Nephron progenitor cell (in vitro differentiated cells): Measurements from ENCODE around the gene HOXC5.

Source experiments
- DNase-seq: peaks from one replicate; pipeline ENCODE4 v3.0.0; 2021
- H3K27ac Mint-ChIP-seq: 2 replicates; pipeline ENCODE4 v1.8.0; 2021; ENCODE audit warnings: mild to moderate bottlenecking, moderate library complexity, mixed read lengths
- H3K27me3 Mint-ChIP-seq: 2 replicates; pipeline ENCODE4 v1.8.0; 2021; ENCODE audit warnings: mild to moderate bottlenecking, low read depth, mixed read lengths; ENCODE audit not compliant: poor library complexity
- H3K36me3 Mint-ChIP-seq: 2 replicates; pipeline ENCODE4 v1.8.0; 2021; ENCODE audit warnings: low read depth, mixed read lengths
- H3K4me1 Mint-ChIP-seq: 2 replicates; pipeline ENCODE4 v1.8.0; 2021; ENCODE audit warnings: mixed read lengths
- H3K4me3 Mint-ChIP-seq: 2 replicates; pipeline ENCODE4 v1.8.0; 2021; ENCODE audit warnings: mild to moderate bottlenecking, moderate library complexity, mixed read lengths
- H3K9me3 Mint-ChIP-seq: 2 replicates; pipeline ENCODE4 v1.8.0; 2021; ENCODE audit warnings: mild to moderate bottlenecking, moderate library complexity, mixed read lengths
- CTCF ChIP-seq: fragments of 200-600 bp; sonication (generic); IDR thresholded peaks from 2 replicates; pipeline ENCODE4 v1.5.0; 2021; ENCODE audit warnings: antibody characterized with exemption

HOXC5 gene

GRCh38 chr12:53994264-53995001 is 38.4 kb upstream of the HOXC5 start:
- Mint-ChIP-seq H3K27ac (peak overlapping the region; percentile 99), H3K27me3 (peaks cover 22% of the 10 kb centered on the region), H3K36me3 (peaks cover 61% of the 10 kb centered on the region), H3K4me3 (peak overlapping the region; percentile 98), H3K9me3 (no peaks in the 10 kb centered on the region), H3K4me1 (peaks cover 53% of the 10 kb centered on the region)
- DNase-seq = peak; percentile 42
- no peak for TF ChIP-seq CTCF

GRCh38 chr12:53995002-53995377 is 37.9 kb upstream of the HOXC5 start:
- TF ChIP-seq CTCF = no peak
- H3K4me3 Mint-ChIP-seq = peak overlapping the region; percentile 98
- H3K36me3 Mint-ChIP-seq = peaks cover 60% of the 10 kb centered on the region
- H3K9me3 Mint-ChIP-seq = no peaks in the 10 kb centered on the region
- DNase-seq = no peak
- H3K27me3 Mint-ChIP-seq = peaks cover 22% of the 10 kb centered on the region
- H3K4me1 Mint-ChIP-seq = peaks cover 47% of the 10 kb centered on the region
- peak overlapping the region; percentile 99 for H3K27ac Mint-ChIP-seq

- Mint-ChIP-seq H3K27me3 (peaks cover 18% of the 10 kb centered on the region), H3K9me3 (no peaks in the 10 kb centered on the region), H3K4me1 (peaks cover 41% of the 10 kb centered on the region), H3K27ac (peak overlapping the region; percentile 99), H3K36me3 (peaks cover 56% of the 10 kb centered on the region), H3K4me3 (peak overlapping the region; percentile 98)
- DNase-seq = peak; percentile 64
- no peak for TF ChIP-seq CTCF
Observed at GRCh38 chr12:53995378-53996239, 37.2 kb upstream of the HOXC5 start.

- peak overlapping the region; percentile 98 for H3K4me3 Mint-ChIP-seq
- peaks cover 43% of the 10 kb centered on the region for H3K4me1 Mint-ChIP-seq
- H3K27me3 Mint-ChIP-seq = peaks cover 20% of the 10 kb centered on the region
- H3K9me3 Mint-ChIP-seq = no peaks in the 10 kb centered on the region
- DNase-seq = peak; percentile 32
- no peak for TF ChIP-seq CTCF
- peaks cover 53% of the 10 kb centered on the region for H3K36me3 Mint-ChIP-seq
- peak overlapping the region; percentile 99 for H3K27ac Mint-ChIP-seq
Observed at GRCh38 chr12:53996240-53997203, 36.3 kb upstream of the HOXC5 start.

GRCh38 chr12:53997204-53998109 is 35.4 kb upstream of the HOXC5 start:
- H3K9me3 Mint-ChIP-seq = no peaks in the 10 kb centered on the region

More at GRCh38 chr12:53997204-53998109, 35.4 kb upstream of the HOXC5 start:
- no peak for TF ChIP-seq CTCF
- H3K27ac Mint-ChIP-seq = peak overlapping the region; percentile 99
- peaks cover 20% of the 10 kb centered on the region for H3K27me3 Mint-ChIP-seq
- H3K4me1 Mint-ChIP-seq = peaks cover 44% of the 10 kb centered on the region
- DNase-seq = peak; percentile 50
- H3K36me3 Mint-ChIP-seq = peaks cover 54% of the 10 kb centered on the region
- peak overlapping the region; percentile 98 for H3K4me3 Mint-ChIP-seq
